ENCODE results near the gene PHF8. TPM values are rescaled to one million over a fixed set of nuclear protein-coding genes. Genes with fewer than 3 reads are reported as not detected.

Gene PHF8
- total RNA-seq, 1 donor, result 18.1 TPM

DNA sequence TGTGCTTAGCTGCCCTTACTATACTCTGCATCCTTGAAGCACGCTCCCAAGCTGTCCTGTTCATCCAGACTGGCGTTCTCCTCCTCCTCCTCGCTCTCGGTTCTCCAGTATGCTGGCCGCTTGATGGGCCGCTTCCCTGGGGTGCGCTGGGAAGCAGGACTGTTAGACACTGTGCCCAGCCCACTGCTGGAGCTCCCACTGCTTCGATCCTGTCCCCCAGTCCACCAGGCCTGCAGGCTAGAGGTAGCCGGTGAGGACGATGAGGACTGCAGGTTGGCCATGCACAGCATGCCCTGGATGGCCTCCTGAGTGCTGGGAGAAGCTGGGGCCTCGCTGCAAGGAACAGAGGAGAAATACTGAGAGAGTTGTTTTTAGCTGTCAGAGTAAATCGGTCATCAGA lies 59.4 kb downstream of the PHF8 start:
- DNase-seq (ENCODE audit: insufficient read length, low spot score, missing footprints), result no peak
- no peak overlapping the region for H3K4me2 ChIP-seq (ENCODE audit: insufficient read depth, low read length)
- no peak overlapping the region for H2AFZ ChIP-seq (ENCODE audit: low read length)
- peaks cover 7% of the 10 kb centered on the region for H3K36me3 ChIP-seq (ENCODE audit: insufficient read depth, low read length)
- H3K79me2 ChIP-seq (ENCODE audit: insufficient read depth, low read length), result no peaks in the 10 kb centered on the region
- TF ChIP-seq CTCF (IDR thresholded peaks at IDR 0.05; ENCODE audit: extremely low read depth, low read depth, low read length), result no peak
- no peaks in the 10 kb centered on the region for H3K4me1 ChIP-seq (ENCODE audit: insufficient read depth, low read length)
- no peaks in the 10 kb centered on the region for H3K27me3 ChIP-seq (ENCODE audit: insufficient read depth, low read length)
- no peak overlapping the region for H3K27ac ChIP-seq (ENCODE audit: low read depth, low read length)
- no peak overlapping the region for H3K4me3 ChIP-seq (ENCODE audit: insufficient read depth, low read length)
- H4K20me1 ChIP-seq (ENCODE audit: insufficient read depth, low read length), result no peaks in the 10 kb centered on the region
- no peaks in the 10 kb centered on the region for H3K9me3 ChIP-seq (ENCODE audit: low read depth, low read length)

DNA sequence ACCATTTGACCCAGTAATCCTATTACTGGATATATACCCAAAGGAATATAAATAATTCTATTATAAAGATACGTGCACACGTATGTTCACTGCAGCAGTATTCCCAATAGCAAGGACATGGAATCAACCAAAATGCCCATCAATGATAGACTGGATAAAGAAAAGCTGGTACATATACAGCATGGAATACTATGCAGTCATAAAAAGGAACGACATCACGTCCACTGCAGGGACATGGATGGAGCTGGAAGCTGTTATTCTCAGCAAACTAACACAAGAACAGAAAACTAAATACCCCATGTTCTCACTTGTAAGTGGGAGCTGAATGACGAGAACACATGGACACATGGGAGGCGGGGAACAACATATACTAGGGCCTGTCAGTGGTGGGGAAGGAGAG lies 69.7 kb downstream of the PHF8 start:
- no peak for TF ChIP-seq CTCF (IDR thresholded peaks at IDR 0.05; ENCODE audit: extremely low read depth, low read depth, low read length)
- Histone ChIP-seq H4K20me1 (ENCODE audit: insufficient read depth, low read length) (no peaks in the 10 kb centered on the region), H3K4me3 (ENCODE audit: insufficient read depth, low read length) (no peak overlapping the region), H3K9me3 (ENCODE audit: low read depth, low read length) (no peaks in the 10 kb centered on the region), H3K79me2 (ENCODE audit: insufficient read depth, low read length) (no peaks in the 10 kb centered on the region), H3K36me3 (ENCODE audit: insufficient read depth, low read length) (peaks cover 4% of the 10 kb centered on the region), H3K27me3 (ENCODE audit: insufficient read depth, low read length) (no peaks in the 10 kb centered on the region), H3K4me2 (ENCODE audit: insufficient read depth, low read length) (no peak overlapping the region), H3K4me1 (ENCODE audit: insufficient read depth, low read length) (no peaks in the 10 kb centered on the region), H3K27ac (ENCODE audit: low read depth, low read length) (no peak overlapping the region), H2AFZ (ENCODE audit: low read length) (no peak overlapping the region)
- DNase-seq (ENCODE audit: insufficient read length, low spot score, missing footprints), result no peak

GRCh38 chrX:53969540-53969939 lies 74.7 kb downstream of the PHF8 start:
- H3K4me2 ChIP-seq (ENCODE audit: insufficient read depth, low read length), result no peak overlapping the region
- H3K9me3 ChIP-seq (ENCODE audit: low read depth, low read length), result no peaks in the 10 kb centered on the region
- no peak for TF ChIP-seq CTCF (IDR thresholded peaks at IDR 0.05; ENCODE audit: extremely low read depth, low read depth, low read length)
- H2AFZ ChIP-seq (ENCODE audit: low read length), result no peak overlapping the region
- no peaks in the 10 kb centered on the region for H3K79me2 ChIP-seq (ENCODE audit: insufficient read depth, low read length)
- H3K36me3 ChIP-seq (ENCODE audit: insufficient read depth, low read length), result no peaks in the 10 kb centered on the region
- no peak for DNase-seq (ENCODE audit: insufficient read length, low spot score, missing footprints)
- no peak overlapping the region for H3K4me3 ChIP-seq (ENCODE audit: insufficient read depth, low read length)
- H4K20me1 ChIP-seq (ENCODE audit: insufficient read depth, low read length), result no peaks in the 10 kb centered on the region
- H3K27ac ChIP-seq (ENCODE audit: low read depth, low read length), result no peak overlapping the region
- H3K4me1 ChIP-seq (ENCODE audit: insufficient read depth, low read length), result no peaks in the 10 kb centered on the region
- H3K27me3 ChIP-seq (ENCODE audit: insufficient read depth, low read length), result no peaks in the 10 kb centered on the region

- DNase-seq (ENCODE audit: insufficient read length, low spot score, missing footprints), result no peak
- H3K79me2 ChIP-seq (ENCODE audit: insufficient read depth, low read length), result no peaks in the 10 kb centered on the region
- no peak overlapping the region for H3K4me3 ChIP-seq (ENCODE audit: insufficient read depth, low read length)
- no peaks in the 10 kb centered on the region for H3K9me3 ChIP-seq (ENCODE audit: low read depth, low read length)
- no peaks in the 10 kb centered on the region for H4K20me1 ChIP-seq (ENCODE audit: insufficient read depth, low read length)
- no peak for TF ChIP-seq CTCF (IDR thresholded peaks at IDR 0.05; ENCODE audit: extremely low read depth, low read depth, low read length)
- H3K36me3 ChIP-seq (ENCODE audit: insufficient read depth, low read length), result no peaks in the 10 kb centered on the region
- H3K4me1 ChIP-seq (ENCODE audit: insufficient read depth, low read length), result no peaks in the 10 kb centered on the region
- no peak overlapping the region for H3K4me2 ChIP-seq (ENCODE audit: insufficient read depth, low read length)
- no peak overlapping the region for H2AFZ ChIP-seq (ENCODE audit: low read length)
- no peak overlapping the region for H3K27ac ChIP-seq (ENCODE audit: low read depth, low read length)
- H3K27me3 ChIP-seq (ENCODE audit: insufficient read depth, low read length), result no peaks in the 10 kb centered on the region
Observed at GRCh38 chrX:53950130-53950733, 94.0 kb downstream of the PHF8 start.

All from osteoblast (primary cell).